ENCODE results near the gene MYO7B.

The MYO7B gene

GRCh38 chr2:127608061-127609030 lies 72.9 kb downstream of the MYO7B start:
- no peak for DNase-seq (ENCODE audit: low read depth in 2 of 2)

- no peak for DNase-seq (ENCODE audit: low read depth in 2 of 2)
Observed at GRCh38 chr2:127609031-127609751, 73.7 kb downstream of the MYO7B start.

GRCh38 chr2:127609818-127610217 lies 74.3 kb downstream of the MYO7B start:
- DNase-seq (ENCODE audit: low read depth in 2 of 2), result no peak

GRCh38 chr2:127610561-127610960 lies 75.1 kb downstream of the MYO7B start:
- no peak for DNase-seq (ENCODE audit: low read depth in 2 of 2)

GRCh38 chr2:127611076-127611925 lies 75.8 kb downstream of the MYO7B start:
- DNase-seq (ENCODE audit: low read depth in 2 of 2), result no peak

- no peak for DNase-seq (ENCODE audit: low read depth in 2 of 2)
Observed at GRCh38 chr2:127612111-127612822, 76.8 kb downstream of the MYO7B start.

GRCh38 chr2:127614246-127614645 lies 78.8 kb downstream of the MYO7B start:
- DNase-seq (ENCODE audit: low read depth in 2 of 2), result no peak

- DNase-seq (ENCODE audit: low read depth in 2 of 2), result no peak
Observed at GRCh38 chr2:127614731-127615130, 79.2 kb downstream of the MYO7B start.

- DNase-seq (ENCODE audit: low read depth in 2 of 2), result no peak
Observed at GRCh38 chr2:127615511-127616166, 80.2 kb downstream of the MYO7B start.

GRCh38 chr2:127618551-127619202 lies 83.2 kb downstream of the MYO7B start:
- DNase-seq (ENCODE audit: low read depth in 2 of 2), result no peak

GRCh38 chr2:127619203-127619590 lies 83.7 kb downstream of the MYO7B start:
- DNase-seq (ENCODE audit: low read depth in 2 of 2), result no peak

- no peak for DNase-seq (ENCODE audit: low read depth in 2 of 2)
Observed at GRCh38 chr2:127619877-127620705, 84.6 kb downstream of the MYO7B start.

GRCh38 chr2:127620866-127621265 lies 85.4 kb downstream of the MYO7B start:
- DNase-seq (ENCODE audit: low read depth in 2 of 2), result no peak

- DNase-seq (ENCODE audit: low read depth in 2 of 2), result no peak
Observed at GRCh38 chr2:127621981-127622431, 86.5 kb downstream of the MYO7B start.

GRCh38 chr2:127622561-127623387 lies 87.3 kb downstream of the MYO7B start:
- DNase-seq (ENCODE audit: low read depth in 2 of 2), result no peak

- DNase-seq (ENCODE audit: low read depth in 2 of 2), result no peak
Observed at GRCh38 chr2:127623388-127624319, 88.2 kb downstream of the MYO7B start.

GRCh38 chr2:127624320-127624755 lies 88.9 kb downstream of the MYO7B start:
- DNase-seq (ENCODE audit: low read depth in 2 of 2), result no peak
